IMR-90 (cell line): Measurements from ENCODE around the gene JPH3. TPM values are rescaled to one million over a fixed set of nuclear protein-coding genes. Genes with fewer than 3 reads are reported as not detected.

ENCODE experiments used
- ATAC-seq: fragments of 200-7000 bp; cut with Tn5 transposase; 2 replicates; pipeline ENCODE4 v1.9.1; 2020; ENCODE audit warnings: low read depth, mild to moderate bottlenecking, moderate library complexity
- BruUV-seq: library from RNA; stranded (reverse); fragments of 400-500 nt; replicated peaks from 2 replicates; lab custom pipeline; 2021; lab: Mats Ljungman, UMichigan
- CTCF ChIA-PET: fragments of 300-600 bp; formaldehyde crosslinking; extraction: SDS; loops from one replicate; lab custom pipeline; 2021; ENCODE audit warnings: antibody characterized with exemption; lab: Yijun Ruan, JAX
- POLR2A ChIA-PET: fragments of 300-600 bp; sonication (Branson Sonifier 250); formaldehyde crosslinking; loops from one replicate; lab custom pipeline; 2022; ENCODE audit warnings: antibody characterized with exemption; ENCODE audit not compliant: unreplicated experiment; lab: Charles Lee
- DNase-seq: peaks from one replicate; pipeline ENCODE4 v3.0.0; 2013
- H2AFZ ChIP-seq: replicated peaks from 2 replicates; pipeline ENCODE3; 2013; ENCODE audit warnings: low read length, mild to moderate bottlenecking; ENCODE audit not compliant: poor library complexity
- H2AK5ac ChIP-seq: 2 replicates; pipeline ENCODE4 v1.6.1; 2013; ENCODE audit warnings: low read depth, low read length, inconsistent platforms
- H2AK9ac ChIP-seq: replicated peaks from 2 replicates; pipeline ENCODE3; 2013; ENCODE audit warnings: mild to moderate bottlenecking, low read depth, low read length, moderate library complexity; ENCODE audit not compliant: poor library complexity
- H2BK120ac ChIP-seq: 2 replicates; pipeline ENCODE4 v1.6.1; 2013; ENCODE audit warnings: low read depth, low read length, inconsistent platforms
- H2BK15ac ChIP-seq: 3 replicates; pipeline ENCODE4 v1.6.1; 2013; ENCODE audit warnings: low read depth, low read length, inconsistent platforms
- H2BK20ac ChIP-seq: 2 replicates; pipeline ENCODE4 v1.6.1; 2013; ENCODE audit warnings: low read depth, mild to moderate bottlenecking, inconsistent platforms, low read length, moderate library complexity
- H2BK5ac ChIP-seq: 2 replicates; pipeline ENCODE4 v1.6.1; 2013; ENCODE audit warnings: mild to moderate bottlenecking, low read depth, low read length, inconsistent platforms; ENCODE audit not compliant: poor library complexity, severe bottlenecking
- H3K14ac ChIP-seq: replicated peaks from 2 replicates; pipeline ENCODE4 v1.6.1; 2013; ENCODE audit warnings: low read depth, low read length, inconsistent platforms
- H3K18ac ChIP-seq: 2 replicates; pipeline ENCODE4 v1.6.1; 2013; ENCODE audit warnings: low read depth, low read length, control low read depth
- H3K23ac ChIP-seq: 2 replicates; pipeline ENCODE4 v1.6.1; 2013; ENCODE audit warnings: low read depth, low read length, inconsistent platforms
- H3K27ac ChIP-seq: 2 replicates; pipeline ENCODE4 v1.5.1; 2013; ENCODE audit warnings: mild to moderate bottlenecking, control low read depth, low read length; ENCODE audit not compliant: insufficient read depth
- H3K27me3 ChIP-seq: 2 replicates; pipeline ENCODE4 v1.6.1; 2013; ENCODE audit warnings: low read length; ENCODE audit not compliant: control insufficient read depth, insufficient read depth
- H3K36me3 ChIP-seq: 2 replicates; pipeline ENCODE4 v1.6.1; 2013; ENCODE audit warnings: low read length, mixed read lengths; ENCODE audit not compliant: control insufficient read depth, insufficient read depth
- H3K4ac ChIP-seq: 2 replicates; pipeline ENCODE4 v1.6.1; 2013; ENCODE audit warnings: low read depth, low read length, inconsistent platforms
- H3K4me1 ChIP-seq: 2 replicates; pipeline ENCODE4 v1.6.1; 2013; ENCODE audit warnings: low read length, mixed read lengths; ENCODE audit not compliant: control insufficient read depth, insufficient read depth
- H3K4me2 ChIP-seq: 2 replicates; pipeline ENCODE4 v1.6.1; 2013; ENCODE audit warnings: low read depth, mild to moderate bottlenecking, control low read depth, low read length, moderate library complexity
- H3K4me3 ChIP-seq: 2 replicates; pipeline ENCODE4 v1.5.1; 2013; ENCODE audit warnings: low read depth, mild to moderate bottlenecking, control low read depth, low read length, moderate library complexity; ENCODE audit not compliant: insufficient read depth
- H3K56ac ChIP-seq: 2 replicates; pipeline ENCODE4 v1.6.1; 2013; ENCODE audit warnings: low read length, inconsistent platforms; ENCODE audit not compliant: insufficient read depth; ENCODE audit errors: extremely low read depth
- H3K79me1 ChIP-seq, 2 experiments: 2 replicates each; pipeline ENCODE4 v1.6.1; 2013; ENCODE audit warnings: low read length in 2 of 2, inconsistent platforms in 1 of 2, low read depth in 1 of 2
- H3K9ac ChIP-seq: 2 replicates; pipeline ENCODE4 v1.6.1; 2013; ENCODE audit warnings: low read depth, low read length, control low read depth
- H3K9me1 ChIP-seq: 2 replicates; pipeline ENCODE4 v1.6.1; 2013; ENCODE audit warnings: low read length, inconsistent platforms; ENCODE audit not compliant: insufficient read depth
- H3K9me3 ChIP-seq: 2 replicates; pipeline ENCODE4 v1.6.1; 2013; ENCODE audit warnings: low read length; ENCODE audit not compliant: control insufficient read depth, insufficient read depth
- H4K20me1 ChIP-seq: 2 replicates; pipeline ENCODE4 v1.6.1; 2013; ENCODE audit warnings: low read length, inconsistent platforms; ENCODE audit not compliant: insufficient read depth
- H4K5ac ChIP-seq: 2 replicates; pipeline ENCODE4 v1.6.1; 2013; ENCODE audit warnings: mild to moderate bottlenecking, low read depth, low read length, control low read depth
- H4K8ac ChIP-seq, 2 experiments: 2 replicates each; pipeline ENCODE4 v1.6.1; 2013; ENCODE audit warnings: low read depth in 2 of 2, low read length in 2 of 2, control low read depth in 1 of 2, inconsistent platforms in 1 of 2
- H4K91ac ChIP-seq: 2 replicates; pipeline ENCODE4 v1.6.1; 2013; ENCODE audit warnings: low read depth, low read length, inconsistent platforms; ENCODE audit not compliant: insufficient read depth
- BHLHE40 ChIP-seq: fragments of 150-350 bp; IDR thresholded peaks from 2 replicates; pipeline ENCODE4 v1.6.1; 2016; ENCODE audit warnings: mild to moderate bottlenecking, low read depth, low read length
- CEBPB ChIP-seq: IDR thresholded peaks from 2 replicates; pipeline ENCODE4 v1.6.1; 2012; ENCODE audit warnings: low read depth, low read length, improper control_type of control experiment
- FOS ChIP-seq: fragments of 150-350 bp; IDR thresholded peaks from 2 replicates; pipeline ENCODE4 v1.6.1; 2016; ENCODE audit warnings: low read depth, low read length
- MAFK ChIP-seq: IDR thresholded peaks from 2 replicates; pipeline ENCODE4 v1.6.1; 2012; ENCODE audit warnings: low read depth, low read length, improper control_type of control experiment
- MAZ ChIP-seq: IDR thresholded peaks from 2 replicates; pipeline ENCODE4 v1.6.1; 2012; ENCODE audit warnings: low read depth, mild to moderate bottlenecking, low read length, improper control_type of control experiment, moderate library complexity, borderline replicate concordance
- MXI1 ChIP-seq: IDR thresholded peaks from 2 replicates; pipeline ENCODE4 v1.6.1; 2012; ENCODE audit warnings: low read depth, mild to moderate bottlenecking, low read length, moderate library complexity, borderline replicate concordance
- POLR2A ChIP-seq: IDR thresholded peaks from 2 replicates; pipeline ENCODE4 v1.6.1; 2012; ENCODE audit warnings: mild to moderate bottlenecking, low read depth, low read length
- WGBS, 2 experiments: methylation state at CpG; one replicate each; pipeline versions ENCODE4 v1.1.5 to v1.1.7; 2013; ENCODE audit warnings: missing lambda C conversion rate in 2 of 2; ENCODE audit not compliant: insufficient read length in 1 of 2; ENCODE audit errors: extremely low coverage in 2 of 2; 5-methylcytosine and 5-hydroxymethylcytosine counted together
- dilution Hi-C: fragments of 300-500 bp; cut with HindIII; formaldehyde crosslinking; loops from one replicate; pipeline ENCODE4 v1.14.3; 2018; ENCODE audit warnings: low sequenced_read_pairs; ENCODE audit not compliant: unreplicated experiment
- in situ Hi-C: fragments of 300-500 bp; cut with MboI; formaldehyde crosslinking; loops from 3 replicates; pipeline ENCODE4 v1.14.3; 2019; ENCODE audit warnings: low sequenced_read_pairs, inconsistent platforms, mixed read lengths
- intact Hi-C: fragments of 100-400 bp; cut with micrococcal nuclease; formaldehyde crosslinking; loops from 2 replicates; pipeline ENCODE4 v1.10.0; 2022
- polyA plus RNA-seq, 3 experiments: library from polyadenylated mRNA; depleted of rRNA; stranded (reverse); fragments of >200 nt; gene quantifications; 2 replicates each; pipeline ENCODE4 v1.2.3, GENCODE V29; 2012; ENCODE audit warnings: low replicate concordance in 1 of 3
- total RNA-seq: library from RNA; depleted of rRNA; stranded (reverse); fragments of >200 nt; gene quantifications from 2 replicates; pipeline ENCODE4 v1.2.3, GENCODE V29; 2012
- TF ChIP-seq, protein P1 (sequence below): conservative IDR thresholded peaks from 2 replicates; pipeline ENCODE4 v1.5.1; 2012; ENCODE audit warnings: mild to moderate bottlenecking, low read depth, low read length, improper control_type of control experiment

Gene JPH3
- total and polyA plus RNA-seq, 2 of the 4 experiments (the other 2 are of a cell fraction), result 0.03 TPM; not detected in 1

DNA sequence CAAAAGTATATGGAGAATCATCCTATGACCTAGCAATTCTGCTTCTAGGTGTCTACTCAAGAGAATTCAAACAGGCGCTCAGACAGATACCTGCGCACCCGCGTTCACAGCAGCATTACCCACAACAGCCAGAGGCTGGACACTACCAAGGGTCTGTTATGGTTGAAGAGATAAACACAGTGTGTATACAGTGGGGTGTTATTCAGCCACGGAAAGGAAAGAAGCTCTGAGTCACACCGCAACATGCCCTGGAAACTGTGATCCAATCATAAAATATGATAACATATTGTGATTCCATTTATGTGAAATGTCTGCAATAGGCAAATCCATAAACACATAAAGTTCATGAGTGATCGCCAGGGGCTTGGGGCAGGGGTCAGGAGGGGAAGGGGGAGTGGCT, 18.0 kb upstream of the JPH3 start:
- Histone ChIP-seq H4K91ac (no peak overlapping the region), H4K20me1 (no peaks in the 10 kb centered on the region), H3K36me3 (no peaks in the 10 kb centered on the region), H2AFZ (no peak overlapping the region), H3K56ac (no peak overlapping the region), H4K8ac (no peak overlapping the region), H3K9me1 (peaks cover 18% of the 10 kb centered on the region), H3K4me1 (peaks cover 26% of the 10 kb centered on the region), H4K5ac (no peak overlapping the region), H3K27me3 (peaks cover 11% of the 10 kb centered on the region; the same call in 1 of the 2 replicates), H3K4me2 (no peak overlapping the region), H2AK5ac (peak overlapping the region; percentile 83; the same call in 1 of the 2 replicates), H2BK5ac (no peak overlapping the region), H3K23ac (no peak overlapping the region), H3K4me3 (no peak overlapping the region), H3K27ac (no peak overlapping the region), H3K4ac (no peak overlapping the region; the same call in 1 of the 2 replicates), H2BK20ac (no peak overlapping the region; the same call in 1 of the 2 replicates), H3K9ac (no peak overlapping the region), H3K18ac (no peak overlapping the region), H2AK9ac (peak overlapping the region; percentile 44), H2BK120ac (peak overlapping the region; percentile 64; the same call in 1 of the 2 replicates), H3K79me1 (0 out of 4 replicates have a peak, but pooled peaks cover 0 to 5% of the 10 kb centered on the region in 2 experiments), H3K9me3 (no peaks in the 10 kb centered on the region), H3K14ac (0 out of 2 replicates have a peak overlapping the region, but pooled peaks have one; percentile 30), H2BK15ac (no peak overlapping the region)
- in situ Hi-C loops, result no loop called here
- ChIA-PET POLR2A (no interaction called here), CTCF (interaction anchor here (0.6 kb wide), 1 partner anchor 52 kb away, joined by 4 read pairs; no protein-coding TSS in a partner anchor)
- ATAC-seq (peak; percentile 67), DNase-seq (peak; percentile 80)
- no CpG with 5 or more reads among the region's 7 CpGs for WGBS, 2 experiments
- BruUV-seq, result no TSS peak
- TF ChIP-seq FOS (peak; percentile 75), MAFK (no peak), BHLHE40 (peak; percentile 29; the same call in 1 of the 2 replicates), MAZ (no peak), CEBPB (peak; percentile 39; the same call in 1 of the 2 replicates), MXI1 (no peak), POLR2A (no peak)
- TF ChIP-seq, protein P1, sequence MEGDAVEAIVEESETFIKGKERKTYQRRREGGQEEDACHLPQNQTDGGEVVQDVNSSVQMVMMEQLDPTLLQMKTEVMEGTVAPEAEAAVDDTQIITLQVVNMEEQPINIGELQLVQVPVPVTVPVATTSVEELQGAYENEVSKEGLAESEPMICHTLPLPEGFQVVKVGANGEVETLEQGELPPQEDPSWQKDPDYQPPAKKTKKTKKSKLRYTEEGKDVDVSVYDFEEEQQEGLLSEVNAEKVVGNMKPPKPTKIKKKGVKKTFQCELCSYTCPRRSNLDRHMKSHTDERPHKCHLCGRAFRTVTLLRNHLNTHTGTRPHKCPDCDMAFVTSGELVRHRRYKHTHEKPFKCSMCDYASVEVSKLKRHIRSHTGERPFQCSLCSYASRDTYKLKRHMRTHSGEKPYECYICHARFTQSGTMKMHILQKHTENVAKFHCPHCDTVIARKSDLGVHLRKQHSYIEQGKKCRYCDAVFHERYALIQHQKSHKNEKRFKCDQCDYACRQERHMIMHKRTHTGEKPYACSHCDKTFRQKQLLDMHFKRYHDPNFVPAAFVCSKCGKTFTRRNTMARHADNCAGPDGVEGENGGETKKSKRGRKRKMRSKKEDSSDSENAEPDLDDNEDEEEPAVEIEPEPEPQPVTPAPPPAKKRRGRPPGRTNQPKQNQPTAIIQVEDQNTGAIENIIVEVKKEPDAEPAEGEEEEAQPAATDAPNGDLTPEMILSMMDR, result 0 out of 2 replicates have a peak, but pooled peaks have one; percentile 3
- intact Hi-C loops, result no loop called here
- dilution Hi-C loops, result no loop called here
